ENCODE results near the gene LHFPL4.

Gene LHFPL4

GRCh38 chr3:9503283-9503682 is 50.3 kb downstream of the LHFPL4 start:
- no peak overlapping the region for H3K4me3 ChIP-seq (ENCODE audit: low read length)
- DNase-seq (ENCODE audit: low read depth), result peak; percentile 48
- TF ChIP-seq, protein P1, sequence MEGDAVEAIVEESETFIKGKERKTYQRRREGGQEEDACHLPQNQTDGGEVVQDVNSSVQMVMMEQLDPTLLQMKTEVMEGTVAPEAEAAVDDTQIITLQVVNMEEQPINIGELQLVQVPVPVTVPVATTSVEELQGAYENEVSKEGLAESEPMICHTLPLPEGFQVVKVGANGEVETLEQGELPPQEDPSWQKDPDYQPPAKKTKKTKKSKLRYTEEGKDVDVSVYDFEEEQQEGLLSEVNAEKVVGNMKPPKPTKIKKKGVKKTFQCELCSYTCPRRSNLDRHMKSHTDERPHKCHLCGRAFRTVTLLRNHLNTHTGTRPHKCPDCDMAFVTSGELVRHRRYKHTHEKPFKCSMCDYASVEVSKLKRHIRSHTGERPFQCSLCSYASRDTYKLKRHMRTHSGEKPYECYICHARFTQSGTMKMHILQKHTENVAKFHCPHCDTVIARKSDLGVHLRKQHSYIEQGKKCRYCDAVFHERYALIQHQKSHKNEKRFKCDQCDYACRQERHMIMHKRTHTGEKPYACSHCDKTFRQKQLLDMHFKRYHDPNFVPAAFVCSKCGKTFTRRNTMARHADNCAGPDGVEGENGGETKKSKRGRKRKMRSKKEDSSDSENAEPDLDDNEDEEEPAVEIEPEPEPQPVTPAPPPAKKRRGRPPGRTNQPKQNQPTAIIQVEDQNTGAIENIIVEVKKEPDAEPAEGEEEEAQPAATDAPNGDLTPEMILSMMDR (conservative IDR thresholded peaks at IDR 0.05; ENCODE audit: low read length), result peak; percentile 95

DNA sequence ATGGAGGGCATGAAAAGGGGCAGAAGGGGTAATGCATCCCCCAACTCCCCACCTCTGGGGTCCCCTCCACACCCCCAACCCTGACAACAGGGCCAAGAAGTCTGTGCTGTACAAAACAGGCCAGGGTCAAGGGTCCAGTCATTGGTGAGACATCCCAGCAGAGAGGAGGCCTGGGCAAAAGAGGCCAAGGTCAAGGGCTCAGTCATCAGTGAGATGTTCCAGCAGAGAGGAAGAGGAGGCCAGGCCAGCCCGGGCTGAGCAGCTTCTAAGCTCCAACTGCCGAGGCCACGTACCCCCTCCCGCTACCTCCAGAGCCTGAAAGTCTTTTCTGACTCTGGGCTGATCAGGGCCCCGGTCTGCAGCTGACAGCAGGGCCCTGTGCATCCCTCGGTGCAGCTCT is 52.4 kb downstream of the LHFPL4 start:
- no peak for DNase-seq (ENCODE audit: low read depth)
- H3K4me3 ChIP-seq (ENCODE audit: low read length), result no peak overlapping the region
- TF ChIP-seq, protein P1 (conservative IDR thresholded peaks at IDR 0.05; ENCODE audit: low read length), result no peak

GRCh38 chr3:9500108-9501050 is 53.2 kb downstream of the LHFPL4 start:
- H3K4me3 ChIP-seq (ENCODE audit: low read length), result no peak overlapping the region
- peak; percentile 52 for DNase-seq (ENCODE audit: low read depth)
- TF ChIP-seq, protein P1 (conservative IDR thresholded peaks at IDR 0.05; ENCODE audit: low read length), result peak; percentile 56

- no peak overlapping the region for H3K4me3 ChIP-seq (ENCODE audit: low read length)
- DNase-seq (ENCODE audit: low read depth), result no peak
- TF ChIP-seq, protein P1 (conservative IDR thresholded peaks at IDR 0.05; ENCODE audit: low read length), result no peak
Observed at GRCh38 chr3:9499455-9500107, 54.0 kb downstream of the LHFPL4 start.

GRCh38 chr3:9498781-9499180 is 54.8 kb downstream of the LHFPL4 start:
- H3K4me3 ChIP-seq (ENCODE audit: low read length), result no peak overlapping the region
- DNase-seq (ENCODE audit: low read depth), result no peak
- TF ChIP-seq, protein P1 (conservative IDR thresholded peaks at IDR 0.05; ENCODE audit: low read length), result no peak

DNA sequence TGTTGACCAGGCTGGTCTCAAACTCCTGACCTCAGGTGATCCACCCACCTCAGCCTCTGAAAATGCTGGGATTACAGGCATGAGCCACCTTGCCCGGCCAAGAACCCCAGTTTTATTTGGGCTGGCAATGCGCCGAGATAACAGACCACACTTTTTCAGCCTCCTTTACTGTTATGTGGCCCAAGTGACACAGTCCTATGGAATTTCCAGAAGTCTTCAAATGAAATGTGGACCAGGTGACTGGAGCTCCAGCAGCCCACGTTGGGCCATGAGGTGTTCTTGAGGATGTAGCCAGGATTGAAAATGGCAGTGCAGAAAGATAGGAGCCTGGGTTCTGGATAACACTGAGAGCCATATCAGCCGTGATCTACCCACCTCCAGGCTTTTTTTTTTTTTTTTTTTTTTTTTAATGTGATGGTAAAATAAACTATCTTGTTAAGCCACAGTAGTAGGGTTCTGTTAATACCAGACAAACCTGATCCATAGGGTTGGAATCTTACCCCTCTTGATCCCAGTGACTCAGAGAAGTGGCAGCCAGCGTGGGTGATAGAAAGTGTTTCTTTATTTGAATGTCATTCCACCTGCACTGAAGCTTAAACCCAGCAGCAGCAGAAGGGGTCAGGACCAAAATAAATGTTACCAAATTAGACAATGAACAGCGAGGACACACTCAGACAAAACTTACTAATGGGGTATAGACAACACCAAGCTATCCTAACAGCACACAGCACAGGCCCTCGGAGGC is 55.6 kb downstream of the LHFPL4 start:
- H3K4me3 ChIP-seq (ENCODE audit: low read length), result no peak overlapping the region
- TF ChIP-seq, protein P1 (conservative IDR thresholded peaks at IDR 0.05; ENCODE audit: low read length), result no peak
- peak; percentile 21 for DNase-seq (ENCODE audit: low read depth)
